NCI-H1694 (cell line): ENCODE results near the gene MAGI1.
"Not testable (repeated sequence)": the region's sequence is repeated elsewhere in the genome, so short reads cannot be mapped to it uniquely, and the experiment has no call there.

ENCODE experiments used
- DNase-seq: peaks from one replicate; lab custom pipeline; 2025; lab: John Stamatoyannopoulos, UW

Gene MAGI1

DNA sequence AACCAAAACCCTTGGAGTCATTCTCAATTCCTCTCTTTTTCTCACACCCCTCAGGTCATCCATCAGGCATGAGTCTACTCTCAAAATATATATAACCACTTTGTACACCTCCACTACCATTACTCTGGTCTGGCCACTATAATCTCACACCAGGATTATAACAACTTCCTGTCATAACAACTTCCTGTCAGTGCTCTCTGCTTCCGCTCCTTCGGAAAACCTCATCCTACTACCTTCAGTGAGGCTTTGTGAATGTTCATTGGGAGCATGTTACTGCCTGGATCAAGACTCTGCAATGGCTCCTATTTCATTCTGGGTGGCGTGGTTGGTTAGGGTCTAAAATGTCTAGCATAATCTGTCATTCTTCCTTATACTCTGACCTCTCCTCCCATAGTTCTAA lies 447.4 kb downstream of the MAGI1 start:
- no peak for DNase-seq

GRCh38 chr3:65588884-65589283 lies 449.8 kb downstream of the MAGI1 start:
- DNase-seq, result no peak

- DNase-seq, result no peak
Measured at GRCh38 chr3:65587650-65588439, 450.9 kb downstream of the MAGI1 start.

- DNase-seq, result no peak
Measured at GRCh38 chr3:65584913-65585312, 453.8 kb downstream of the MAGI1 start.

GRCh38 chr3:65584002-65584401 lies 454.7 kb downstream of the MAGI1 start:
- DNase-seq, result no peak

DNA sequence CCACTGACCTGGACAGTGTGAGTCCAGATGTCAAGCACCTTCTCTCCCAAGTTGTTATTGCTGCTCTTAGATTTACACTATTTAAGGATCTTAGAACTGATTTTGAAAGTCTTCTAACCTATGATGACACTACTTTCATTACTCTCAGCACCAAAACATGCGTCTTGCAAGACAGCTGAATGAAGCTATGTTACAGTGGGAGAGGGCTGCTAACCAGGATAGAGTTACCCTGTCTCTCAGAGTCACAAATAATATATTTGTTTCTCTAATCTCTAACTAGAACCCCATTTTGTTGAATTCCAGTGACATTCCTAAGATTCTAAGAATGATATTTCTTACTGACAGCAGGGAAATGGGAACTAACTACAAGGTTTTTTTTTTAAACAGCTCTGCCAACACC lies 455.5 kb downstream of the MAGI1 start:
- no peak for DNase-seq

- no peak for DNase-seq
Measured at GRCh38 chr3:65582012-65582717, 456.6 kb downstream of the MAGI1 start.

GRCh38 chr3:65581313-65581712 lies 457.4 kb downstream of the MAGI1 start:
- DNase-seq, result no peak

DNA sequence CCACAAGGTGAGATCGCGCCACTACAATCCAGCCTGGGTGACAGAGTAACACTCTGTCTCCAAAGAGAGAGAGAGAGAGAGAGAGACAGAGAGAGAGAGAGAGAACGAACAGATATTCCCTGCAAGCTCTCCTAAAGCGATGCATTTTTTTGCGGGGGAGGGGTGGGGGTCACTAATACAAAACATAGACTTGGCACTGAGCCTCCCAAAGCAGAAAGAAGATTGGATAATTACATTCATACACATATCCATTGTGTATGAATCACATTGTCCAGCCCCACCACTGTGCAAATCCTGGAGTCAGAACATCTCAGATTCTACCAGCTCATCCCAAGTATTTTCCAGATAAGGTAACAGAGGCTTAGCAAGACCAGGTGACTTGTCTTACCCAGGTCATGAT lies 459.9 kb downstream of the MAGI1 start:
- DNase-seq, result no peak

- DNase-seq, result no peak
Measured at GRCh38 chr3:65577843-65578430, 460.8 kb downstream of the MAGI1 start.

GRCh38 chr3:65576966-65577365 lies 461.8 kb downstream of the MAGI1 start:
- no peak for DNase-seq

DNA sequence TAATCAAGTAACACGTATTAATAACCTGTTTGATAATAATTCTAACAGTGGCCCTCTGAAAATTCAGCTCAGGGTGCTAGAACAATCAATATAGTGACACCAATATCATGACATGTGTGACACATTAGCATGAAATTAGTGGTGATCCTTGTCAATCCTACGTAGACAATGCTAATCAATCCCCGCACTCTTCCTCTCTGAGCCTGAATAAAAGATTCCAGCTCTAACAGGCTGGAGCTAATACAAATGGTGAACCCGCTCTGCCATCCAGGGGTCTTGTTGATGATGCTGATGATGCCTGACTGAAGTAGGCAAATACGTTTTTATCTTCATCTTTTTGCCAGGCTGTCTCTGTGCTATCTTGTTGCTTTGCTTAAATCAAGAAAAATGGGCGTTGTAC lies 462.5 kb downstream of the MAGI1 start:
- no peak for DNase-seq

DNA sequence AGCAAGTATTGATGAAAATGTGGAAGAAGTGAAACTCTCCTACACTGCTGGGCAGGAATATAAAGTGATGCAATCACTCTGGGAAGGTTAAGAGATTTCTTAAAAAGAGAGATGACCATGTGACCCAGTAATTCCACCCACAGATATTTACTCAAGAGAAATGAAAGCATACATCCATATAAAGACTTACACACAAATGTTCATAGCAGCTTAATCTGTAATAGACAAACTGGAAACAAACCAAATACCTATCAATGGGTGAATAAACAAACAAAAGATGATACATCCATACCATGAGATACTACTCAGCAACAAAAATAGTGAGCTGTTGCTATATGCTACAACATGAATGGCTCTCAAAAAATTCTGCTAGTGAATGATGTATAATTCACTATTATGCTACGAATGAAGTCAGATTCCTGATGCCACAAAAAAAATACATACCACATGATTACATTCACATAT lies 463.3 kb downstream of the MAGI1 start:
- DNase-seq, result no peak

DNA sequence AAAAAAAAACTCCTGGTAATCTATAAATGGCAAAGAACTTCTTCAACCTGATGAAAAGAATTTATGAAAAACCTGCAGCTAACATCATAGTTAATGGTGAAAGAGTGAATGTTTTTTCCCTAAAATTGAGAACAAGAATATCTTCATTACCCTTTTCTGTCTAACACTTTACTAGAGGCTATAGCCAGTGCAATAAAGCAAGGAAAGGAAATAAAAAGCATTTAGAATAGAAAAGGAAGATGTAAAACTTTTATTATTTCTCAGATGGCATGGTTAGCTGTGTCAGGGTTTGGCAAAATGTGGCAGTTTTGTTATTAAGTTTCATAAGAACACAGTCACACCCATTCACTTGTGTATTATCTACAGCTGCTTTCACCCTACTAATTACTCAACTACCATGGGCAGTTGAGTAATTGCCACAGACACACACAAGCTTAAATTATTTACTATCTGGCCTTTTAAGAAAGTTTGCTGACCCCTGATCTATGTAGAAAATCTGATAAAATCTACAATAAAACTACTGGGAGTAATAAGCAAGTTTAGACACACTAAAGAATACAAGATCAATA lies 465.1 kb downstream of the MAGI1 start:
- DNase-seq, result no peak

- no peak for DNase-seq
Measured at GRCh38 chr3:65572175-65572777, 466.4 kb downstream of the MAGI1 start.

- DNase-seq, result no peak
Measured at GRCh38 chr3:65569845-65570405, 468.8 kb downstream of the MAGI1 start.

GRCh38 chr3:65569129-65569528 lies 469.6 kb downstream of the MAGI1 start:
- DNase-seq, result no peak

GRCh38 chr3:65568497-65568896 lies 470.2 kb downstream of the MAGI1 start:
- DNase-seq, result no peak

DNA sequence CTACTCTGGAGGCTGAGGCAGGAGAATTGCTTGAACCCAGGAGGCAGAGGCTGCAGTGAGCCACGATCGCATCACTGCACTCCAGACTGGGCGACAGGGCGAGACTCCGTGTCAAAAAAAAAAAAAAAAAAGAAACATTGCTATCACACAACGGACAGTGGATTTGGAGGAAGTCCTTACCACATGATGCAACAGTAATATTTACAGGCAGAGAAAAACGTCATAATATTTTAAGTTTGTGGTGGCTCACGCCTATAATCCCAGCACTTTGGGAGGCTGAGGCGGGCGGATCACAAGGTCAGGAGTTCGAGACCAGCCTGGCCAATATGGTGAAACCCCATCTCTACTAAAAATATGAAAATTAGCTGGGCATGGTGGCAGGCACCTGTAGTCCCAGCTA lies 473.0 kb downstream of the MAGI1 start:
- not testable (repeated sequence) for DNase-seq

GRCh38 chr3:65564483-65564882 lies 474.2 kb downstream of the MAGI1 start:
- no peak for DNase-seq

GRCh38 chr3:65563861-65564260 lies 474.9 kb downstream of the MAGI1 start:
- DNase-seq, result no peak

GRCh38 chr3:65562447-65562846 lies 476.3 kb downstream of the MAGI1 start:
- DNase-seq, result no peak
